PC-9 (cell line): ENCODE data around the gene SDHAF2. TPM values are rescaled to one million over a fixed set of nuclear protein-coding genes. Genes with fewer than 3 reads are reported as not detected.

Source experiments
- BruUV-seq: library from RNA; stranded (reverse); fragments of 400-500 nt; replicated peaks from 2 replicates; lab custom pipeline; 2021; lab: Mats Ljungman, UMichigan
- CTCF ChIA-PET: fragments of 300-600 bp; sonication (Branson Sonifier 250); formaldehyde crosslinking; loops from one replicate; lab custom pipeline; 2022; ENCODE audit warnings: antibody characterized with exemption; lab: Charles Lee
- POLR2A ChIA-PET: fragments of 300-600 bp; sonication (Branson Sonifier 250); formaldehyde crosslinking; loops from one replicate; lab custom pipeline; 2022; ENCODE audit warnings: antibody characterized with exemption; ENCODE audit not compliant: unreplicated experiment; lab: Charles Lee
- DNase-seq, 2 experiments: peaks; one replicate each; pipeline versions ENCODE4 v3.0.0 to v3.0.0-alpha.2; 2015 to 2022; ENCODE audit warnings: mixed read lengths in 1 of 2
- H2AFZ ChIP-seq: fragments of 200-600 bp; sonication (generic); 2 replicates; pipeline ENCODE4 v1.8.1; 2017; ENCODE audit warnings: antibody characterized with exemption
- H3F3A ChIP-seq: fragments of 200-600 bp; sonication (generic); 2 replicates; pipeline ENCODE4 v1.8.1; 2017; ENCODE audit warnings: antibody characterized with exemption, mild to moderate bottlenecking, low read depth; ENCODE audit not compliant: insufficient read depth
- H3K27ac ChIP-seq: fragments of 200-600 bp; sonication (generic); 2 replicates; pipeline ENCODE4 v1.6.1; 2016; ENCODE audit warnings: mixed run types
- H3K27me3 ChIP-seq: fragments of 200-600 bp; sonication (generic); 2 replicates; pipeline ENCODE4 v1.6.1; 2016; ENCODE audit warnings: low read depth, mixed run types; ENCODE audit not compliant: insufficient read depth
- H3K36me3 ChIP-seq: fragments of 200-600 bp; sonication (generic); 2 replicates; pipeline ENCODE4 v1.6.1; 2016; ENCODE audit warnings: low read depth, mixed run types
- H3K4me1 ChIP-seq: fragments of 200-600 bp; sonication (generic); replicated peaks from 2 replicates; pipeline ENCODE4 v1.6.1; 2016; ENCODE audit warnings: mixed run types; ENCODE audit not compliant: insufficient read depth
- H3K4me2 ChIP-seq: fragments of 200-600 bp; sonication (generic); 2 replicates; pipeline ENCODE4 v1.6.1; 2017; ENCODE audit warnings: mixed run types
- H3K4me3 ChIP-seq: fragments of 200-600 bp; sonication (generic); 2 replicates; pipeline ENCODE4 v1.6.1; 2016; ENCODE audit warnings: mixed run types
- H3K79me2 ChIP-seq: fragments of 200-600 bp; sonication (generic); 2 replicates; pipeline ENCODE4 v1.6.1; 2017; ENCODE audit warnings: low read depth, mixed run types
- H3K9me2 ChIP-seq: fragments of 200-600 bp; sonication (generic); 2 replicates; pipeline ENCODE4 v1.8.1; 2017; ENCODE audit warnings: mild to moderate bottlenecking; ENCODE audit not compliant: insufficient read depth
- H3K9me3 ChIP-seq: fragments of 200-600 bp; sonication (generic); 2 replicates; pipeline ENCODE4 v1.8.1; 2016; ENCODE audit warnings: low read depth; ENCODE audit not compliant: insufficient read depth
- H4K20me1 ChIP-seq: fragments of 200-600 bp; sonication (generic); 2 replicates; pipeline ENCODE4 v1.8.1; 2017; ENCODE audit not compliant: insufficient read depth
- CTCF ChIP-seq: fragments of 200-600 bp; sonication (generic); conservative IDR thresholded peaks from 2 replicates; pipeline ENCODE4 v1.6.1; 2017; ENCODE audit warnings: mixed run types, antibody characterized with exemption, mild to moderate bottlenecking, moderate library complexity
- EZH2 ChIP-seq: fragments of 200-600 bp; sonication (generic); IDR thresholded peaks from 2 replicates; pipeline ENCODE4 v1.8.0; 2017; ENCODE audit warnings: antibody characterized with exemption, low read depth
- intact Hi-C: fragments of 100-400 bp; cut with micrococcal nuclease; formaldehyde crosslinking; loops from one replicate; pipeline ENCODE4 v1.10.0; 2022; ENCODE audit not compliant: unreplicated experiment
- total RNA-seq: library from RNA; stranded (reverse); gene quantifications from 2 replicates; pipeline ENCODE4 v1.2.3, GENCODE V29; 2021

Gene SDHAF2
- total RNA-seq, 1 experiment from 2014 or later, result 38.3 TPM

- TF ChIP-seq CTCF (no peak), EZH2 (no peak)
- no peaks in the 10 kb centered on the region for H3K79me2 ChIP-seq
- no peak overlapping the region for H3K27ac ChIP-seq
- no TSS peak for BruUV-seq
- intact Hi-C loops, result no loop called here
- ChIA-PET CTCF (no interaction called here), POLR2A (interaction anchor here (0.7 kb wide), 1 partner anchor 626 kb away, joined by 3 read pairs; no protein-coding TSS in a partner anchor)
- no peak overlapping the region for H2AFZ ChIP-seq
- H3K27me3 ChIP-seq, result no peaks in the 10 kb centered on the region
- H3K9me3 ChIP-seq, result no peaks in the 10 kb centered on the region
- no peaks in the 10 kb centered on the region; the same call in 1 of the 2 replicates for H3F3A ChIP-seq
- no peak overlapping the region for H3K4me3 ChIP-seq
- H3K4me1 ChIP-seq, result no peaks in the 10 kb centered on the region
- H3K4me2 ChIP-seq, result no peak overlapping the region
- H4K20me1 ChIP-seq, result no peaks in the 10 kb centered on the region
- no peaks in the 10 kb centered on the region for H3K9me2 ChIP-seq
- no peaks in the 10 kb centered on the region for H3K36me3 ChIP-seq
- DNase-seq, result no peak
These were observed 38.1 kb downstream of the SDHAF2 start for GRCh38 chr11:61468002-61468401.

- Histone ChIP-seq H2AFZ (no peak overlapping the region), H3K9me2 (no peaks in the 10 kb centered on the region), H3K4me1 (no peaks in the 10 kb centered on the region), H3F3A (peaks cover 4% of the 10 kb centered on the region; the same call in 1 of the 2 replicates), H3K4me3 (no peak overlapping the region), H4K20me1 (no peaks in the 10 kb centered on the region), H3K27ac (no peak overlapping the region), H3K27me3 (no peaks in the 10 kb centered on the region), H3K9me3 (no peaks in the 10 kb centered on the region), H3K79me2 (no peaks in the 10 kb centered on the region), H3K4me2 (no peak overlapping the region), H3K36me3 (no peaks in the 10 kb centered on the region)
- TF ChIP-seq CTCF (no peak), EZH2 (no peak)
- ChIA-PET POLR2A (no interaction called here), CTCF (interaction anchor here (0.6 to 0.9 kb wide), 6 partner anchors 9 to 58 kb away, joined by 3 to 10 read pairs (median 4); partner anchors contain the start of gene CPSF7)
- DNase-seq, result no peak
- intact Hi-C loops, result no loop called here
- no TSS peak for BruUV-seq
These were observed 42.4 kb downstream of the SDHAF2 start for GRCh38 chr11:61472282-61472681.

- H3K4me2 ChIP-seq, result no peak overlapping the region
- no TSS peak for BruUV-seq
- no peaks in the 10 kb centered on the region for H3K9me2 ChIP-seq
- H3F3A ChIP-seq, result peaks cover 4% of the 10 kb centered on the region; the same call in 1 of the 2 replicates
- no peak overlapping the region for H3K27ac ChIP-seq
- H3K4me3 ChIP-seq, result no peak overlapping the region
- no peak for TF ChIP-seq CTCF
- TF ChIP-seq EZH2, result no peak
- no peaks in the 10 kb centered on the region for H4K20me1 ChIP-seq
- intact Hi-C loops, result no loop called here
- H3K4me1 ChIP-seq, result no peaks in the 10 kb centered on the region
- no peak overlapping the region for H2AFZ ChIP-seq
- H3K79me2 ChIP-seq, result no peaks in the 10 kb centered on the region
- no peaks in the 10 kb centered on the region for H3K9me3 ChIP-seq
- ChIA-PET POLR2A (no interaction called here), CTCF (interaction anchor here (0.6 to 0.7 kb wide), 3 partner anchors 9 to 641 kb away, joined by 3 to 10 read pairs (median 4); no protein-coding TSS in a partner anchor)
- no peak for DNase-seq
- H3K27me3 ChIP-seq, result no peaks in the 10 kb centered on the region
- H3K36me3 ChIP-seq, result no peaks in the 10 kb centered on the region
These were observed 42.9 kb downstream of the SDHAF2 start for GRCh38 chr11:61472868-61473267.
